ENCODE measurements around the gene ADAMTS10. TPM values are rescaled to one million over a fixed set of nuclear protein-coding genes. Genes with fewer than 3 reads are reported as not detected.

Gene ADAMTS10
- total and polyA plus RNA-seq, 2 donors (not counting 3 experiments of a cell fraction or from before 2014, with no cell fraction given) = 15.8 to 17.4 TPM

GRCh38 chr19:8595651-8596050 is 14.9 kb downstream of the ADAMTS10 start:
- H4K20me1 ChIP-seq (replicated peaks; ENCODE audit: control insufficient read depth, extremely low read depth, insufficient read depth, low read length) = no peaks in the 10 kb centered on the region
- BruUV-seq (replicated peaks) = no TSS peak
- no peak overlapping the region for H3K27ac ChIP-seq (ENCODE audit: insufficient read depth, low read depth, low read length)
- intact Hi-C loops (cut with micrococcal nuclease) = no loop called here
- peaks cover 0 to 3% of the 10 kb centered on the region in 2 experiments for H3K27me3 ChIP-seq (ENCODE audit: control insufficient read depth in 2 of 2, insufficient read depth in 2 of 2, low read length in 2 of 2)
- ChIA-PET CTCF (interaction anchor here (2.0 to 2.2 kb wide), 2 partner anchors 15 to 46 kb away, joined by 6 to 11 read pairs; no protein-coding TSS in a partner anchor), POLR2A (no interaction called here)
- H3K4me1 ChIP-seq (ENCODE audit: control insufficient read depth, extremely low read depth, insufficient read depth, low read length) = no peaks in the 10 kb centered on the region
- no peak overlapping the region for H2AFZ ChIP-seq (ENCODE audit: low read depth, low read length)
- TF ChIP-seq POLR2AphosphoS5 (IDR thresholded peaks at IDR 0.05; ENCODE audit: insufficient read depth, low read depth, low read length) = no peak
- no peak for TF ChIP-seq POLR2A (IDR thresholded peaks at IDR 0.05; ENCODE audit: low read depth, low read length)
- TF ChIP-seq FOS (IDR thresholded peaks at IDR 0.05; ENCODE audit: borderline replicate concordance, insufficient read depth, low read length) = no peak
- TF ChIP-seq, protein P1, sequence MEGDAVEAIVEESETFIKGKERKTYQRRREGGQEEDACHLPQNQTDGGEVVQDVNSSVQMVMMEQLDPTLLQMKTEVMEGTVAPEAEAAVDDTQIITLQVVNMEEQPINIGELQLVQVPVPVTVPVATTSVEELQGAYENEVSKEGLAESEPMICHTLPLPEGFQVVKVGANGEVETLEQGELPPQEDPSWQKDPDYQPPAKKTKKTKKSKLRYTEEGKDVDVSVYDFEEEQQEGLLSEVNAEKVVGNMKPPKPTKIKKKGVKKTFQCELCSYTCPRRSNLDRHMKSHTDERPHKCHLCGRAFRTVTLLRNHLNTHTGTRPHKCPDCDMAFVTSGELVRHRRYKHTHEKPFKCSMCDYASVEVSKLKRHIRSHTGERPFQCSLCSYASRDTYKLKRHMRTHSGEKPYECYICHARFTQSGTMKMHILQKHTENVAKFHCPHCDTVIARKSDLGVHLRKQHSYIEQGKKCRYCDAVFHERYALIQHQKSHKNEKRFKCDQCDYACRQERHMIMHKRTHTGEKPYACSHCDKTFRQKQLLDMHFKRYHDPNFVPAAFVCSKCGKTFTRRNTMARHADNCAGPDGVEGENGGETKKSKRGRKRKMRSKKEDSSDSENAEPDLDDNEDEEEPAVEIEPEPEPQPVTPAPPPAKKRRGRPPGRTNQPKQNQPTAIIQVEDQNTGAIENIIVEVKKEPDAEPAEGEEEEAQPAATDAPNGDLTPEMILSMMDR (IDR thresholded peaks at IDR 0.05; ENCODE audit: extremely low read depth in 1 of 2, insufficient read depth in 1 of 2, low read depth in 1 of 2, low read length in 2 of 2) = no peak
- no peak for TF ChIP-seq MYC (IDR thresholded peaks at IDR 0.05; ENCODE audit: low read depth, low read length)
- TF ChIP-seq EZH2 (IDR thresholded peaks at IDR 0.05; ENCODE audit: borderline replicate concordance, low read depth, low read length, severe bottlenecking) = no peak
- no peak for TF ChIP-seq JUN (IDR thresholded peaks at IDR 0.05; ENCODE audit: borderline replicate concordance, insufficient read depth, insufficient read length, low read depth)
- TF ChIP-seq GATA2 (IDR thresholded peaks at IDR 0.05; ENCODE audit: insufficient read depth, insufficient read length, low read depth, low read length) = no peak
- no peak for TF ChIP-seq MAX (IDR thresholded peaks at IDR 0.05; ENCODE audit: insufficient read depth, insufficient read length)
- H3K9ac ChIP-seq (replicated peaks; ENCODE audit: extremely low read depth, insufficient read depth, low read length) = no peak overlapping the region
- H3K4me3 ChIP-seq (replicated peaks in 1 of 3; ENCODE audit: insufficient read depth in 1 of 3, low read depth in 1 of 3, low read length in 3 of 3) = no peak overlapping the region
- no peaks in the 10 kb centered on the region for H3K9me1 ChIP-seq (replicated peaks; ENCODE audit: control insufficient read depth, extremely low read depth, insufficient read depth, low read length)
- no peaks in the 10 kb centered on the region for H3K79me2 ChIP-seq (ENCODE audit: control insufficient read depth, insufficient read depth, low read length)
- dilution Hi-C loops (cut with MboI; ENCODE audit: extremely low pct_ligation_motif_present, low sequenced_read_pairs) = loop anchor here (10.0 kb wide), 1 partner anchor 71 kb away; no protein-coding TSS in a partner anchor
- H3K36me3 ChIP-seq (ENCODE audit: control insufficient read depth in 2 of 2, extremely low read depth in 1 of 2, insufficient read depth in 2 of 2, low read length in 2 of 2) = no peaks in the 10 kb centered on the region
- FAIRE-seq (no peak), DNase-seq (ENCODE audit: low read depth, low spot score) (no peak)
- no peak overlapping the region for H3K4me2 ChIP-seq (ENCODE audit: insufficient read depth, low read length)
- peaks cover 5% of the 10 kb centered on the region for H3K9me3 ChIP-seq (replicated peaks; ENCODE audit: control insufficient read depth, insufficient read depth, low read length)

Measured in endothelial cell of umbilical vein (primary cell).